K562 (cell line): ENCODE results near the gene PCBP3. TPM values are rescaled to one million over a fixed set of nuclear protein-coding genes. Genes with fewer than 3 reads are reported as not detected.

Source experiments
- ATAC-seq: fragments of 200-7000 bp; cut with Tn5 transposase; 3 replicates; pipeline ENCODE4 v1.9.1; 2020; ENCODE audit warnings: moderate library complexity
- BruUV-seq: library from RNA; stranded (reverse); fragments of 400-500 nt; replicated peaks from 2 replicates; lab custom pipeline; 2021; lab: Mats Ljungman, UMichigan
- CTCF ChIA-PET: fragments of 300-600 bp; formaldehyde crosslinking; extraction: SDS; loops from one replicate; lab custom pipeline; 2021; ENCODE audit warnings: low intra/inter-chr PET ratio; lab: Yijun Ruan, JAX
- POLR2A ChIA-PET: fragments of 300-600, 350-650 bp; sonication (Branson Sonifier 250); formaldehyde crosslinking; extraction: SDS; loops from one replicate; lab custom pipeline; 2021; ENCODE audit warnings: antibody characterized with exemption, inconsistent platforms; lab: Yijun Ruan, JAX
- DNase-seq, 4 experiments: peaks; one replicate each; pipeline versions ENCODE4 v3.0.0 to v3.0.0-alpha.2; 2011 to 2018; ENCODE audit warnings: low spot score in 3 of 4, mixed read lengths in 3 of 4; ENCODE audit errors: extremely low read depth in 1 of 4
- FAIRE-seq: peaks from 2 replicates; lab custom pipeline; 2011; peaks lifted over from hg19 to GRCh38; lab: Jason Lieb, UNC
- H2AFZ ChIP-seq: 2 replicates; pipeline ENCODE4 v1.6.0; 2011; ENCODE audit warnings: low read depth, low read length, control low read depth, inconsistent platforms
- H3K27ac ChIP-seq: fragments of 200-600 bp; 3 replicates; pipeline ENCODE4 v1.8.0; 2011; ENCODE audit warnings: low read depth, mild to moderate bottlenecking, control low read depth, inconsistent platforms, low read length, moderate library complexity, mixed read lengths; ENCODE audit errors: extremely low read depth
- H3K27me3 ChIP-seq, 2 experiments: fragments of 300-600 bp in 1 of 2; 2 replicates in 1 of 2; 3 replicates in 1 of 2; pipeline versions ENCODE4 v1.6.0 to v1.8.0; 2011; ENCODE audit warnings: inconsistent platforms in 2 of 2, low read length in 2 of 2, mild to moderate bottlenecking in 1 of 2, mixed read lengths in 1 of 2, moderate library complexity in 1 of 2; ENCODE audit not compliant: control insufficient read depth in 2 of 2, insufficient read depth in 2 of 2
- H3K36me3 ChIP-seq: fragments of 300-600 bp; 3 replicates; pipeline ENCODE4 v1.8.0; 2011; ENCODE audit warnings: mild to moderate bottlenecking, low read length, inconsistent platforms; ENCODE audit not compliant: control insufficient read depth, insufficient read depth
- H3K4me1 ChIP-seq, 2 experiments: fragments of 200-600 bp in 1 of 2; replicated peaks in 1 of 2; 2 replicates in 1 of 2; 3 replicates in 1 of 2; pipeline versions ENCODE4 v1.5.1 to v1.8.0; 2011; ENCODE audit warnings: inconsistent platforms in 2 of 2, low read length in 2 of 2, mild to moderate bottlenecking in 1 of 2, mixed read lengths in 1 of 2, moderate library complexity in 1 of 2; ENCODE audit not compliant: control insufficient read depth in 2 of 2, insufficient read depth in 2 of 2
- H3K4me2 ChIP-seq: 2 replicates; pipeline ENCODE4 v1.6.1; 2011; ENCODE audit warnings: low read length, control low read depth, inconsistent platforms, mixed read lengths; ENCODE audit not compliant: insufficient read depth
- H3K4me3 ChIP-seq: fragments of 200-600 bp; sonication (generic), shearing (Covaris generic); 2 replicates; pipeline ENCODE4 v1.5.1; 2016; ENCODE audit warnings: control low read depth, inconsistent platforms
- H3K79me2 ChIP-seq: fragments of 200-600 bp; 3 replicates; pipeline ENCODE4 v1.8.0; 2011; ENCODE audit warnings: low read length, inconsistent platforms; ENCODE audit not compliant: control insufficient read depth, insufficient read depth
- H3K9ac ChIP-seq, 2 experiments: 2 replicates each; pipeline versions ENCODE4 v1.6.0 to v1.6.1; 2011; ENCODE audit warnings: low read depth in 2 of 2, low read length in 2 of 2, control low read depth in 1 of 2, inconsistent platforms in 1 of 2, mild to moderate bottlenecking in 1 of 2, mixed read lengths in 1 of 2; ENCODE audit not compliant: insufficient read depth in 1 of 2
- H3K9me1 ChIP-seq: one replicate; pipeline ENCODE4 v1.6.0; 2011; ENCODE audit warnings: inconsistent platforms, mild to moderate bottlenecking, low read length, moderate library complexity; ENCODE audit not compliant: control insufficient read depth, insufficient read depth
- H3K9me3 ChIP-seq: replicated peaks from 2 replicates; pipeline ENCODE4 v1.5.1; 2011; ENCODE audit warnings: low read depth, low read length, inconsistent platforms; ENCODE audit not compliant: control insufficient read depth, insufficient read depth
- H4K20me1 ChIP-seq: replicated peaks from 2 replicates; pipeline ENCODE4 v1.6.1; 2011; ENCODE audit warnings: low read length, inconsistent platforms, mixed read lengths; ENCODE audit not compliant: control insufficient read depth, insufficient read depth
- ARID2 ChIP-seq: fragments of 450-650 bp; IDR thresholded peaks from 2 replicates; pipeline ENCODE4 v1.6.1; 2017; ENCODE audit warnings: antibody characterized with exemption, mild to moderate bottlenecking
- MAFF ChIP-seq: IDR thresholded peaks from 2 replicates; pipeline ENCODE4 v1.6.1; 2012; ENCODE audit warnings: low read length, improper control_type of control experiment
- OTX1 ChIP-seq: fragments of 450-650 bp; formaldehyde crosslinking; IDR thresholded peaks from 2 replicates; pipeline ENCODE4 v1.4.0; 2022; ENCODE audit warnings: mild to moderate bottlenecking
- SMARCB1 ChIP-seq: IDR thresholded peaks from 2 replicates; pipeline ENCODE4 v1.6.1; 2011; ENCODE audit warnings: improper control_type of control experiment, low read depth; ENCODE audit not compliant: insufficient read length
- TAF1 ChIP-seq: IDR thresholded peaks from 2 replicates; pipeline ENCODE4 v1.6.1; 2011; ENCODE audit warnings: mild to moderate bottlenecking, low read length, moderate library complexity; ENCODE audit not compliant: insufficient read depth, control insufficient read depth, severe bottlenecking; ENCODE audit errors: extremely low read depth
- YBX1 ChIP-seq: fragments of 450-650 bp; IDR thresholded peaks from 2 replicates; pipeline ENCODE4 v1.7.1; 2016; ENCODE audit warnings: mild to moderate bottlenecking
- WGBS: fragments of 100-300 bp; shearing (Covaris generic); methylation state at CpG from one replicate; pipeline ENCODE4 v1.1.6; 2016; ENCODE audit warnings: low coverage, mixed read lengths; ENCODE audit not compliant: insufficient coverage; ENCODE audit errors: missing lambda C conversion rate; 5-methylcytosine and 5-hydroxymethylcytosine counted together
- in situ Hi-C: fragments of 300-500 bp; cut with MboI; formaldehyde crosslinking; loops from 4 replicates; pipeline ENCODE4 v1.15.0; 2018; ENCODE audit warnings: inconsistent platforms, mixed read lengths
- intact Hi-C: fragments of 100-400 bp; cut with micrococcal nuclease; formaldehyde crosslinking; loops from 2 replicates; pipeline ENCODE4 v1.14.2; 2022
- polyA plus RNA-seq, 8 experiments: library from polyadenylated mRNA; depleted of rRNA in 4 of 8; stranded (reverse) in 5 of 8; unstranded in 3 of 8; fragments of >200 nt; fragmentation: Nextera tagmentation in 2 of 8; fragmentation: Illumina TruSeq in 1 of 8; extraction: Ambion mirVana in 2 of 8; extraction: Trizol in 1 of 8; gene quantifications; 2 replicates each; pipeline versions ENCODE4 v1.2.1 to v1.2.3, GENCODE V29; 2011 to 2014; ENCODE audit warnings: inconsistent platforms in 1 of 8, missing spikeins in 1 of 8
- total RNA-seq, 7 experiments: library from RNA; depleted of rRNA in 6 of 7; stranded (reverse); fragments of >200 nt in 6 of 7; fragmentation: Illumina TruSeq in 2 of 7; extraction: Trizol in 2 of 7; gene quantifications; 2 replicates each; pipeline versions ENCODE4 v1.2.1 to v1.2.3, GENCODE V29; 2011 to 2021; ENCODE audit warnings: low replicate concordance in 1 of 7
- TF ChIP-seq, protein P1 (sequence below): fragments of 250-450 bp; sonication (Bioruptor Pico); IDR thresholded peaks from 2 replicates; pipeline ENCODE4 v1.9.0; 2021; ENCODE audit warnings: mild to moderate bottlenecking, inconsistent platforms

PCBP3 gene
- total and polyA plus RNA-seq, 9 of the 15 experiments (the other 6 are each of a cell fraction or from before 2014, with no cell fraction given), result 0.18 TPM; not detected in 8

DNA sequence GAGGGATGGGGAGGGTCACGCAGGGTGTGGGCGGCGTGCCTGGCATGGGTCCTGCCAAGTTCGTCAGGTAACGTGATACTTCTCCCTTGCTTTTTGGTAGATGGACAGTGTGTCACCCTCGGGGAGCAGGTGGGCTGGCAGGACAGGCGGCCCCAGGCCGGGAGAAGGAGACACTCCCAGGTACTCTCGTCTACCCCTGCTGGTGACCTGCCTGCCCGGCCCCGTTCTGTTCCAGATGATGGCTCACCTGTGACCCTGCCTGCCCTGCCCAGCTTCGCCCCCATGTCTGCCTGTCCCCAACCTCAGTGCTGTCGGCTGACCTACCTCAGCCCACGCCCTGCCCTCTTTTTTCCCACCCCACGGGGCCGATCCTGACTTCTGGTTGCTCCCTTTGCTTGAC, 144.7 kb downstream of the PCBP3 start:
- Histone ChIP-seq H2AFZ (no peak overlapping the region), H3K4me2 (no peak overlapping the region), H3K4me3 (no peak overlapping the region), H3K27ac (no peak overlapping the region), H3K9ac (peak overlapping the region in 1 of 2 experiments; percentile 16; a peak in 1 of 4 replicates), H4K20me1 (peaks cover 5% of the 10 kb centered on the region; the same call in 1 of the 2 replicates), H3K9me1 (no peaks in the 10 kb centered on the region), H3K4me1 (no peaks in the 10 kb centered on the region), H3K36me3 (no peaks in the 10 kb centered on the region), H3K9me3 (no peaks in the 10 kb centered on the region), H3K27me3 (peaks cover 35 to 59% of the 10 kb centered on the region in 2 experiments; a peak in 4 of 5 replicates), H3K79me2 (no peaks in the 10 kb centered on the region)
- no TSS peak for BruUV-seq
- no peak for FAIRE-seq
- in situ Hi-C loops (no loop called here), intact Hi-C loops (no loop called here)
- no peak for TF ChIP-seq MAFF
- no peak for TF ChIP-seq YBX1
- no peak for TF ChIP-seq OTX1 (CRISPR knock-in tag)
- TF ChIP-seq, protein P1, sequence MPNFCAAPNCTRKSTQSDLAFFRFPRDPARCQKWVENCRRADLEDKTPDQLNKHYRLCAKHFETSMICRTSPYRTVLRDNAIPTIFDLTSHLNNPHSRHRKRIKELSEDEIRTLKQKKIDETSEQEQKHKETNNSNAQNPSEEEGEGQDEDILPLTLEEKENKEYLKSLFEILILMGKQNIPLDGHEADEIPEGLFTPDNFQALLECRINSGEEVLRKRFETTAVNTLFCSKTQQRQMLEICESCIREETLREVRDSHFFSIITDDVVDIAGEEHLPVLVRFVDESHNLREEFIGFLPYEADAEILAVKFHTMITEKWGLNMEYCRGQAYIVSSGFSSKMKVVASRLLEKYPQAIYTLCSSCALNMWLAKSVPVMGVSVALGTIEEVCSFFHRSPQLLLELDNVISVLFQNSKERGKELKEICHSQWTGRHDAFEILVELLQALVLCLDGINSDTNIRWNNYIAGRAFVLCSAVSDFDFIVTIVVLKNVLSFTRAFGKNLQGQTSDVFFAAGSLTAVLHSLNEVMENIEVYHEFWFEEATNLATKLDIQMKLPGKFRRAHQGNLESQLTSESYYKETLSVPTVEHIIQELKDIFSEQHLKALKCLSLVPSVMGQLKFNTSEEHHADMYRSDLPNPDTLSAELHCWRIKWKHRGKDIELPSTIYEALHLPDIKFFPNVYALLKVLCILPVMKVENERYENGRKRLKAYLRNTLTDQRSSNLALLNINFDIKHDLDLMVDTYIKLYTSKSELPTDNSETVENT (CRISPR knock-in tag), result no peak
- TF ChIP-seq TAF1, result no peak
- TF ChIP-seq ARID2, result no peak
- no peak for TF ChIP-seq SMARCB1
- ChIA-PET CTCF (no interaction called here), POLR2A (interaction anchor here (0.6 kb wide), 1 partner anchor 402 kb away, joined by 3 read pairs; no protein-coding TSS in a partner anchor)
- no peak for ATAC-seq
- 2% methylated on average over 13 of the region's 16 CpGs for WGBS
- DNase-seq, result no peak
